ENCODE measurements around the gene PRR9. TPM values are rescaled to one million over a fixed set of nuclear protein-coding genes. Genes with fewer than 3 reads are reported as not detected.
A peak's percentile ranks its signal among the peaks of the same experiment; 100 is the strongest.

PRR9 gene
- total RNA-seq, 1 experiment from 2014 or later: not detected

- Mint-ChIP-seq H3K4me1 (peaks cover 13% of the 10 kb centered on the region), H3K36me3 (no peaks in the 10 kb centered on the region), H3K9me3 (no peaks in the 10 kb centered on the region), H3K27ac (no peak overlapping the region), H3K27me3 (ENCODE audit: low read depth) (peaks cover 85% of the 10 kb centered on the region), H3K4me3 (peak overlapping the region; percentile 79)
- ChIA-PET POLR2A (interaction anchor here (0.6 kb wide), 2 partner anchors 24 to 26 kb away, joined by 3 read pairs; no protein-coding TSS in a partner anchor), CTCF (interaction anchor here (1.2 to 2.3 kb wide), 5 partner anchors 14 to 93 kb away, joined by 3 to 17 read pairs (median 4); no protein-coding TSS in a partner anchor)
- TF ChIP-seq MYBL2 (CRISPR knock-in tag; IDR thresholded peaks at IDR 0.05): no peak
- TF ChIP-seq, protein P1, sequence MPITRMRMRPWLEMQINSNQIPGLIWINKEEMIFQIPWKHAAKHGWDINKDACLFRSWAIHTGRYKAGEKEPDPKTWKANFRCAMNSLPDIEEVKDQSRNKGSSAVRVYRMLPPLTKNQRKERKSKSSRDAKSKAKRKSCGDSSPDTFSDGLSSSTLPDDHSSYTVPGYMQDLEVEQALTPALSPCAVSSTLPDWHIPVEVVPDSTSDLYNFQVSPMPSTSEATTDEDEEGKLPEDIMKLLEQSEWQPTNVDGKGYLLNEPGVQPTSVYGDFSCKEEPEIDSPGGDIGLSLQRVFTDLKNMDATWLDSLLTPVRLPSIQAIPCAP (CRISPR knock-in tag; IDR thresholded peaks at IDR 0.05): no peak
- no peak for TF ChIP-seq USF1 (CRISPR knock-in tag; IDR thresholded peaks at IDR 0.05)
- TF ChIP-seq ZNF219 (CRISPR knock-in tag; IDR thresholded peaks at IDR 0.05; ENCODE audit: borderline replicate concordance): no peak
- no peak for TF ChIP-seq NFATC4 (CRISPR knock-in tag; IDR thresholded peaks at IDR 0.05)
- no peak for TF ChIP-seq SP1 (CRISPR knock-in tag; conservative IDR thresholded peaks at IDR 0.05)
- no peak for TF ChIP-seq ZNF416 (CRISPR knock-in tag; IDR thresholded peaks at IDR 0.05)
- no peak for TF ChIP-seq IRF2 (CRISPR knock-in tag; IDR thresholded peaks at IDR 0.05; ENCODE audit: borderline replicate concordance, low read depth)
- no peak for TF ChIP-seq TP53 (CRISPR knock-in tag; IDR thresholded peaks at IDR 0.05)
- TF ChIP-seq SOX15 (CRISPR knock-in tag; IDR thresholded peaks at IDR 0.05): no peak
- TF ChIP-seq, protein P2, sequence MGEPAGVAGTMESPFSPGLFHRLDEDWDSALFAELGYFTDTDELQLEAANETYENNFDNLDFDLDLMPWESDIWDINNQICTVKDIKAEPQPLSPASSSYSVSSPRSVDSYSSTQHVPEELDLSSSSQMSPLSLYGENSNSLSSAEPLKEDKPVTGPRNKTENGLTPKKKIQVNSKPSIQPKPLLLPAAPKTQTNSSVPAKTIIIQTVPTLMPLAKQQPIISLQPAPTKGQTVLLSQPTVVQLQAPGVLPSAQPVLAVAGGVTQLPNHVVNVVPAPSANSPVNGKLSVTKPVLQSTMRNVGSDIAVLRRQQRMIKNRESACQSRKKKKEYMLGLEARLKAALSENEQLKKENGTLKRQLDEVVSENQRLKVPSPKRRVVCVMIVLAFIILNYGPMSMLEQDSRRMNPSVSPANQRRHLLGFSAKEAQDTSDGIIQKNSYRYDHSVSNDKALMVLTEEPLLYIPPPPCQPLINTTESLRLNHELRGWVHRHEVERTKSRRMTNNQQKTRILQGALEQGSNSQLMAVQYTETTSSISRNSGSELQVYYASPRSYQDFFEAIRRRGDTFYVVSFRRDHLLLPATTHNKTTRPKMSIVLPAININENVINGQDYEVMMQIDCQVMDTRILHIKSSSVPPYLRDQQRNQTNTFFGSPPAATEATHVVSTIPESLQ (CRISPR knock-in tag; IDR thresholded peaks at IDR 0.05): no peak
- no peak for TF ChIP-seq JUN (CRISPR knock-in tag; IDR thresholded peaks at IDR 0.05)
- no peak for TF ChIP-seq HMGA2 (CRISPR knock-in tag; IDR thresholded peaks at IDR 0.05)
- ATAC-seq (no peak), DNase-seq (ENCODE audit: low spot score) (no peak)
Measured at GRCh38 chr1:153262462-153263157, 45.2 kb downstream of the PRR9 start.

GRCh38 chr1:153265457-153265856, 48.1 kb downstream of the PRR9 start:
- Mint-ChIP-seq H3K9me3 (no peaks in the 10 kb centered on the region; the same call in 1 of the 2 replicates), H3K4me1 (peaks cover 10% of the 10 kb centered on the region), H3K27me3 (ENCODE audit: low read depth) (peaks cover 68% of the 10 kb centered on the region), H3K36me3 (no peaks in the 10 kb centered on the region), H3K4me3 (no peak overlapping the region), H3K27ac (no peak overlapping the region)
- DNase-seq (ENCODE audit: low spot score): no peak
- ATAC-seq: no peak
- POLR2A ChIA-PET: no interaction called here
- CTCF ChIA-PET: interaction anchor here (0.6 kb wide), 1 partner anchor 79 kb away, joined by 3 read pairs; no protein-coding TSS in a partner anchor
- TF ChIP-seq TP53 (CRISPR knock-in tag; IDR thresholded peaks at IDR 0.05): no peak
- TF ChIP-seq ELF4 (CRISPR knock-in tag; IDR thresholded peaks at IDR 0.05; ENCODE audit: low read depth): no peak
- TF ChIP-seq NFYB (CRISPR knock-in tag; conservative IDR thresholded peaks at IDR 0.05; ENCODE audit: low read depth): no peak
- no peak for TF ChIP-seq ZNF263 (CRISPR knock-in tag; IDR thresholded peaks at IDR 0.05; ENCODE audit: low read depth)
- TF ChIP-seq NFATC4 (CRISPR knock-in tag; IDR thresholded peaks at IDR 0.05): no peak
- no peak for TF ChIP-seq ZNF671 (CRISPR knock-in tag; IDR thresholded peaks at IDR 0.05)
- TF ChIP-seq E2F1 (CRISPR knock-in tag; IDR thresholded peaks at IDR 0.05): no peak
- TF ChIP-seq ZNF281 (CRISPR knock-in tag; IDR thresholded peaks at IDR 0.05): no peak
- TF ChIP-seq, protein P3, sequence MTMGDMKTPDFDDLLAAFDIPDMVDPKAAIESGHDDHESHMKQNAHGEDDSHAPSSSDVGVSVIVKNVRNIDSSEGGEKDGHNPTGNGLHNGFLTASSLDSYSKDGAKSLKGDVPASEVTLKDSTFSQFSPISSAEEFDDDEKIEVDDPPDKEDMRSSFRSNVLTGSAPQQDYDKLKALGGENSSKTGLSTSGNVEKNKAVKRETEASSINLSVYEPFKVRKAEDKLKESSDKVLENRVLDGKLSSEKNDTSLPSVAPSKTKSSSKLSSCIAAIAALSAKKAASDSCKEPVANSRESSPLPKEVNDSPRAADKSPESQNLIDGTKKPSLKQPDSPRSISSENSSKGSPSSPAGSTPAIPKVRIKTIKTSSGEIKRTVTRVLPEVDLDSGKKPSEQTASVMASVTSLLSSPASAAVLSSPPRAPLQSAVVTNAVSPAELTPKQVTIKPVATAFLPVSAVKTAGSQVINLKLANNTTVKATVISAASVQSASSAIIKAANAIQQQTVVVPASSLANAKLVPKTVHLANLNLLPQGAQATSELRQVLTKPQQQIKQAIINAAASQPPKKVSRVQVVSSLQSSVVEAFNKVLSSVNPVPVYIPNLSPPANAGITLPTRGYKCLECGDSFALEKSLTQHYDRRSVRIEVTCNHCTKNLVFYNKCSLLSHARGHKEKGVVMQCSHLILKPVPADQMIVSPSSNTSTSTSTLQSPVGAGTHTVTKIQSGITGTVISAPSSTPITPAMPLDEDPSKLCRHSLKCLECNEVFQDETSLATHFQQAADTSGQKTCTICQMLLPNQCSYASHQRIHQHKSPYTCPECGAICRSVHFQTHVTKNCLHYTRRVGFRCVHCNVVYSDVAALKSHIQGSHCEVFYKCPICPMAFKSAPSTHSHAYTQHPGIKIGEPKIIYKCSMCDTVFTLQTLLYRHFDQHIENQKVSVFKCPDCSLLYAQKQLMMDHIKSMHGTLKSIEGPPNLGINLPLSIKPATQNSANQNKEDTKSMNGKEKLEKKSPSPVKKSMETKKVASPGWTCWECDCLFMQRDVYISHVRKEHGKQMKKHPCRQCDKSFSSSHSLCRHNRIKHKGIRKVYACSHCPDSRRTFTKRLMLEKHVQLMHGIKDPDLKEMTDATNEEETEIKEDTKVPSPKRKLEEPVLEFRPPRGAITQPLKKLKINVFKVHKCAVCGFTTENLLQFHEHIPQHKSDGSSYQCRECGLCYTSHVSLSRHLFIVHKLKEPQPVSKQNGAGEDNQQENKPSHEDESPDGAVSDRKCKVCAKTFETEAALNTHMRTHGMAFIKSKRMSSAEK (CRISPR knock-in tag; IDR thresholded peaks at IDR 0.05; ENCODE audit: borderline replicate concordance): no peak

Data from WTC11 (cell line).